GM19099 (cell line): ENCODE data around the gene PRKAG2.

Source experiments
- POLR2A ChIP-seq: IDR thresholded peaks from 3 replicates; pipeline ENCODE4 v1.6.1; 2011; ENCODE audit warnings: low read depth; ENCODE audit not compliant: insufficient read length; ENCODE audit errors: extremely low read depth

Gene PRKAG2

GRCh38 chr7:151764056-151764920, 112.6 kb downstream of the PRKAG2 start:
- no peak for TF ChIP-seq POLR2A

DNA sequence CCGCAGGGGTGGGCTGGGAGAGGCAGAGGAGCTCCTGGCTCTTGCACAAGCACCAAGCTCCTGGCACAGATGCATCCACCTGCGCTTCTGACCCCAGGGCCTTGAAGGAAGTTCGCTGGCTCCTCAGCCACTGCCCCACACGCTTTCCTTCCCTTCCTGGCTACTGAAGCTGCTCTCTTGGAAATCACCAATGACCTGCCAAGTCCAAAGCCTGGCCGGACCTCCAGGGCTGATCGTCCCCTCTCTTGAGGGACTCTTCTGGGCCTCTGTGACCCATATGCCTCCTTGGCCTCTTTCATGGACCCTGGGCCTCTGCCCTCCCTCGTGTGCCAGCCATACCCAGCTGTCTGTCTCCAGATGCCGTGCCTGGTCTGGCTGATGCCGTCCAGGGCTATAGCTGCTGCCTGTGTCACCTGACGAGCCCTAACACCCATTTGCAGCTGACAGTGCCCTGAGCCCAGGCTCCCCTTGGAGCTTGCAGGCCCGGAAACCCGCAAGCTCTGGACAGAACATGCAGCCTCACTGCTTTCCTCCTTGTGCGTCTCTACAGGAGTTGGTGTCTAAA, 113.4 kb downstream of the PRKAG2 start:
- no peak for TF ChIP-seq POLR2A

DNA sequence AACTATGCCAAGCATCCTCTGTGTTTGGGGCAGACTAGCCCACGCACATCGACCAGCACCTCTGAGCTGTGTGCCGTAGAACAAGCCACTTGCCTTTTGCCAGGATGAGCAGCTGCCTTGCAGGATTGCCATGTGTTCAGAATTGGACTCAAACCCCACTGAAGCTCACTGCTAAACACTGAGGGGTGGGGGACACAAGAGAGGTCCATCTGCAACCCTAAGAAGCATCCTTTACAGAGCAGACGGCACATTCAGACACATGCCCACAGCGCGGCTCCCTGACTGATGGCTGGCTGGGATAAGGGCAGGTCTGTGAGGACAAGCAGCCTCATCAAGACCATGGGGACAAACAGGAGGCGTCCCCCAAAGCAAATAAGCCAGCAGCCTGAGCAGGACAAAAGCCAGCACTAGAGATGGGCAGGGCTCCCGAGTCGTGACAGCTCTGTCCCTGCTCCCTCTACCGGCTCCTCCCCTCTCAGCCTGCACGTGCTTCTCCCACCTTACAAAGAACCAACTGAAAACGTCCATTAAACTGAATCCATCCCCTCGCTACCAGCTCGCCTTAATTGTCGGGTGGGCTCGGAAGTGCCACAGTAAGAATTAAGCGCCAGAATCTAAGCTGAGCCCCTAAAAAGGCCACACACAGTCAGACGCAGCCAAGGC, 114.2 kb downstream of the PRKAG2 start:
- TF ChIP-seq POLR2A: no peak

GRCh38 chr7:151761957-151762356, 115.0 kb downstream of the PRKAG2 start:
- TF ChIP-seq POLR2A: no peak

- TF ChIP-seq POLR2A: no peak
Observed at GRCh38 chr7:151761231-151761630, 115.7 kb downstream of the PRKAG2 start.

- no peak for TF ChIP-seq POLR2A
Observed at GRCh38 chr7:151759591-151760042, 117.3 kb downstream of the PRKAG2 start.

DNA sequence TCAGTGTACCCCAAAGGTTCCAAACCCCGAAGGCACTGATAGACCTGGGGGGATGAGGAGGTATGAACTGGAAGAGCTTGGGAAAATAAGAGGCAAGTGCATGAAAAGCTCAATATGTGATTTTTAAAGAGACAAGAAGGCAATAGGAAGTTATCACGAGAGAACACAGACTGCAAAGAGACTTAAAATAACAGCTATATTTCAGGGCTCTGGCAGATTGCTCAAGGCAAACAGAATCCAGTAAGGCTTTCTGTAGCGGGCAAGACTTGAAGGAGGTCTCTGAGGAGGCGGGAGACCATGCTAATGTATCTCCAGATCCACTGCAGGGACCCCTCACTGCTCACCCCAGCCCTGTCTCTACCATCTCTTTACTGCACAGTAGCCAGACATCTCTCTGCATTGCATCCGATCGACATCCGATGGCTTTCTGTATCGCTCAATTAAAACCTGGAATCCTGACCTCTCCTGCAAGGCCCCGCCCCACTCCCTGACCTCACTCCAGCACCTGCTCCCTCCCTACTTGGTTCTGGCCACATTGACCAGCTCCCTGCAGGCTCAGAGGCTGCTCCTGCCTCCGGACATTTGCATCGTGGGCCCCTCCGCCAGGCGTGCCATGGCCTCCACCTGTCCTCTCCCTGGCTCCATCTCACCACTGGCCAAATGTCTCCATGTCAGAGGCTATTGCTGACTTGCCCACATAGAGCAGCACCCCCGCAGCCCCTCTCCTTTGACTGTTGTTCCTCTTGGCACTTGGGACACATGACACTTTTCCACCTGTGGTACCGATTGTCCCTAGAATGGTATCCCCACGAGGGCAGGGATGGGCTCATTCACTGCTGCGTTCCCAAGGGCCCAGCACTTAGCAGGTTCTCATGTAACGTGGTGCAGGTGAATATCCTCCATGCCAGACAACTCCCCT, 118.0 kb downstream of the PRKAG2 start:
- TF ChIP-seq POLR2A: no peak

GRCh38 chr7:151757274-151757673, 119.6 kb downstream of the PRKAG2 start:
- no peak for TF ChIP-seq POLR2A

DNA sequence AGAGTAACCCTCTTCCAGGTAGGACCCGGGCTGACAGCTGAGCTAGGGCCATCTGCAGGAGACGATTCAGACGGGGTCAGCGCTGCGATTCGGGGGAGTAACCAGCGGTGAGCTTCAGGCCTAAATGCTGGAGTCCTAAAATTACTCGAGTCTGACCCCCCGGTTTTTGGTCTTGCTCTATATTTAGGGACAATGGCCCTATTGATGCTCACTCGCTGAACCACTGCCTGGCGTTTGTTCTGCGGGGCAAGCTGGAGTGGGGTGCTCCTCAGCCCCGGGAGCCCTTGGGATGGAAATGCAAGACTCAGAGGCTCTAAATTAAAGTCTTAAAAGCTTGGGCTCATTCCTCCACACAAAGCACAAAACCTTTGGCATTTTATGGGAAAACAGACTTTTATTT, 120.0 kb downstream of the PRKAG2 start:
- no peak for TF ChIP-seq POLR2A

GRCh38 chr7:151756076-151756731, 120.7 kb downstream of the PRKAG2 start:
- TF ChIP-seq POLR2A: no peak

GRCh38 chr7:151755131-151755801, 121.6 kb downstream of the PRKAG2 start:
- no peak for TF ChIP-seq POLR2A

GRCh38 chr7:151754688-151755130, 122.2 kb downstream of the PRKAG2 start:
- no peak for TF ChIP-seq POLR2A

- TF ChIP-seq POLR2A: no peak
Observed at GRCh38 chr7:151754142-151754590, 122.7 kb downstream of the PRKAG2 start.
